Fibroblast of lung (primary cell): ENCODE results near the gene NRP1. TPM values are rescaled to one million over a fixed set of nuclear protein-coding genes. Genes with fewer than 3 reads are reported as not detected.

Source experiments
- DNase-seq, 2 donors: peaks; one replicate each; pipeline versions ENCODE4 v3.0.0 to v3.0.0-alpha.2; 2010; ENCODE audit warnings: low read depth in 2 of 2
- H2AFZ ChIP-seq: 2 replicates; pipeline ENCODE4 v1.5.1; 2012; ENCODE audit warnings: low read length, control low read depth, inconsistent platforms
- H3K27ac ChIP-seq: 2 replicates; pipeline ENCODE4 v1.5.1; 2011; ENCODE audit warnings: low read length, control low read depth; ENCODE audit not compliant: insufficient read depth
- H3K27me3 ChIP-seq: 2 replicates; pipeline ENCODE4 v1.5.1; 2011; ENCODE audit warnings: mild to moderate bottlenecking, low read length; ENCODE audit not compliant: control insufficient read depth, insufficient read depth
- H3K36me3 ChIP-seq: 2 replicates; pipeline ENCODE4 v1.5.1; 2011; ENCODE audit warnings: low read length; ENCODE audit not compliant: control insufficient read depth, insufficient read depth
- H3K4me1 ChIP-seq: 2 replicates; pipeline ENCODE4 v1.5.1; 2011; ENCODE audit warnings: low read length; ENCODE audit not compliant: control insufficient read depth, insufficient read depth; ENCODE audit errors: extremely low read depth
- H3K4me2 ChIP-seq: 2 replicates; pipeline ENCODE4 v1.5.1; 2011; ENCODE audit warnings: low read length, control low read depth; ENCODE audit not compliant: insufficient read depth; ENCODE audit errors: extremely low read depth
- H3K4me3 ChIP-seq, 4 experiments: fragments of 200-600 bp in 1 of 4; sonication (generic) in 1 of 4; replicated peaks in 1 of 4; 2 replicates each; pipeline ENCODE4 v1.5.1; 2011 to 2016; ENCODE audit warnings: low read length in 4 of 4, low read depth in 3 of 4, mild to moderate bottlenecking in 3 of 4, control low read depth in 2 of 4, inconsistent platforms in 1 of 4, mixed read lengths in 1 of 4; ENCODE audit not compliant: insufficient read depth in 1 of 4; ENCODE audit errors: control extremely low read depth in 1 of 4
- H3K79me2 ChIP-seq: 2 replicates; pipeline ENCODE4 v1.5.1; 2012; ENCODE audit warnings: mild to moderate bottlenecking, low read length, inconsistent platforms; ENCODE audit not compliant: control insufficient read depth, insufficient read depth
- H3K9ac ChIP-seq: 2 replicates; pipeline ENCODE4 v1.5.1; 2011; ENCODE audit warnings: mild to moderate bottlenecking, low read length, control low read depth; ENCODE audit not compliant: insufficient read depth
- H3K9me3 ChIP-seq: 2 replicates; pipeline ENCODE4 v1.5.1; 2012; ENCODE audit warnings: low read depth, low read length; ENCODE audit not compliant: control insufficient read depth, insufficient read depth
- H4K20me1 ChIP-seq: 2 replicates; pipeline ENCODE4 v1.5.1; 2011; ENCODE audit warnings: low read length; ENCODE audit not compliant: control insufficient read depth, insufficient read depth; ENCODE audit errors: extremely low read depth
- CTCF ChIP-seq, 2 donors: IDR thresholded peaks in 1 of 2; conservative IDR thresholded peaks in 1 of 2; 1 replicate in 1 of 2; 2 replicates in 1 of 2; pipeline ENCODE4 v1.5.1; 2011 to 2012; ENCODE audit warnings: low read length in 2 of 2, control low read depth in 1 of 2, inconsistent platforms in 1 of 2, low read depth in 1 of 2, mild to moderate bottlenecking in 1 of 2
- EZH2 ChIP-seq: IDR thresholded peaks from 2 replicates; pipeline ENCODE4 v1.5.1; 2012; ENCODE audit warnings: low read length, control low read depth, mild to moderate bottlenecking; ENCODE audit errors: missing control alignments
- polyA plus RNA-seq, 2 donors: library from polyadenylated mRNA; depleted of rRNA in 1 of 2; stranded (reverse) in 1 of 2; unstranded in 1 of 2; fragments of >200 nt; gene quantifications; 2 replicates each; pipeline ENCODE4 v1.2.1, GENCODE V29; 2011 to 2012; ENCODE audit warnings: missing spikeins in 1 of 2
- total RNA-seq: library from RNA; depleted of rRNA; stranded (reverse); fragments of >200 nt; gene quantifications from 2 replicates; pipeline ENCODE4 v1.2.1, GENCODE V29; 2014

Gene NRP1
- total and polyA plus RNA-seq, 2 donors (not counting 1 experiment from before 2014, with no cell fraction given) = 187 to 373 TPM

GRCh38 chr10:33260403-33261149, 73.9 kb downstream of the NRP1 start:
- H3K27ac ChIP-seq = peak overlapping the region; percentile 40
- no peak for TF ChIP-seq CTCF (conservative IDR thresholded peaks at IDR 0.05 in 1 of 2, IDR thresholded peaks at IDR 0.05 in 1 of 2; ENCODE audit: low read depth in 1 of 2, low read length in 2 of 2)
- no peak for TF ChIP-seq EZH2

DNA sequence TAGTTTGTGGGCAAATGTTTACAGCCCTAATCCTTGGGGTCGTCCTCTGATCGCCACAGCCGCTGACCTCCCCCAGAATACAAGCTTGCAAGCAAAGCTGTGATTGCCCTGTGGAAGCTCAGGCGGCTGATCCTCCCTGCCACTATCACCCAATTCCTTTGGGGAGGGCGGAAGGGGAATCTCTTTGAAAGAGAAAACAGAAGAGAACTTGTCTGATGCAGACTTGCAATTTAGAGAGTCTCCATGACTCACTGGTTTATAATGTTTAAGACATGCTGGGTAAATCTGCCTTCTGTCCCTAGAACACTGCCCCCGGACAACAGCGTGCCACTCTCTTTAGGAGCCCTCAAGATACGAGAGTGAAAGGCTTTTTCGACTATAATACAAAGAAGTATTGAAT, 75.5 kb downstream of the NRP1 start:
- no peaks in the 10 kb centered on the region for H3K27me3 ChIP-seq
- peak overlapping the region; percentile 35 for H3K27ac ChIP-seq
- DNase-seq = peak; percentile 52 to 85
- peaks cover 33% of the 10 kb centered on the region for H3K79me2 ChIP-seq
- peaks cover 20% of the 10 kb centered on the region for H3K4me1 ChIP-seq
- H4K20me1 ChIP-seq = no peaks in the 10 kb centered on the region
- peaks cover 11% of the 10 kb centered on the region for H3K36me3 ChIP-seq
- H3K9me3 ChIP-seq = no peaks in the 10 kb centered on the region
- no peak overlapping the region for H3K4me3 ChIP-seq
- no peak overlapping the region for H3K9ac ChIP-seq
- TF ChIP-seq CTCF (conservative IDR thresholded peaks at IDR 0.05 in 1 of 2, IDR thresholded peaks at IDR 0.05 in 1 of 2; ENCODE audit: low read depth in 1 of 2, low read length in 2 of 2) (no peak), EZH2 (no peak)
- no peak overlapping the region for H2AFZ ChIP-seq
- no peak overlapping the region for H3K4me2 ChIP-seq

More at GRCh38 chr10:33260403-33261149, 73.9 kb downstream of the NRP1 start:
- Histone ChIP-seq H2AFZ (no peak overlapping the region), H3K9ac (no peak overlapping the region), H3K4me3 (no peak overlapping the region), H3K36me3 (peaks cover 11% of the 10 kb centered on the region), H3K4me1 (peaks cover 27% of the 10 kb centered on the region), H3K4me2 (no peak overlapping the region), H3K79me2 (peaks cover 36% of the 10 kb centered on the region), H3K27me3 (no peaks in the 10 kb centered on the region), H3K9me3 (no peaks in the 10 kb centered on the region), H4K20me1 (no peaks in the 10 kb centered on the region)
- peak; percentile 61 to 69 for DNase-seq

GRCh38 chr10:33257439-33258080, 76.9 kb downstream of the NRP1 start:
- H3K27ac ChIP-seq = no peak overlapping the region
- no peak overlapping the region for H3K4me3 ChIP-seq
- no peak for DNase-seq
- no peak overlapping the region for H2AFZ ChIP-seq
- H3K4me1 ChIP-seq = peaks cover 16% of the 10 kb centered on the region
- no peaks in the 10 kb centered on the region for H3K9me3 ChIP-seq
- peaks cover 14% of the 10 kb centered on the region for H3K36me3 ChIP-seq
- H3K4me2 ChIP-seq = no peak overlapping the region
- H3K27me3 ChIP-seq = no peaks in the 10 kb centered on the region
- no peaks in the 10 kb centered on the region for H4K20me1 ChIP-seq
- no peak for TF ChIP-seq CTCF (conservative IDR thresholded peaks at IDR 0.05 in 1 of 2, IDR thresholded peaks at IDR 0.05 in 1 of 2; ENCODE audit: low read depth in 1 of 2, low read length in 2 of 2)
- peaks cover 30% of the 10 kb centered on the region for H3K79me2 ChIP-seq
- no peak overlapping the region for H3K9ac ChIP-seq
